GM19240 (cell line): ENCODE measurements around the gene ASPRV1.

ENCODE experiments used
- DNase-seq: peaks from one replicate; pipeline ENCODE4 v3.0.0; 2011; ENCODE audit warnings: low spot score; ENCODE audit not compliant: insufficient read length

ASPRV1 gene

DNA sequence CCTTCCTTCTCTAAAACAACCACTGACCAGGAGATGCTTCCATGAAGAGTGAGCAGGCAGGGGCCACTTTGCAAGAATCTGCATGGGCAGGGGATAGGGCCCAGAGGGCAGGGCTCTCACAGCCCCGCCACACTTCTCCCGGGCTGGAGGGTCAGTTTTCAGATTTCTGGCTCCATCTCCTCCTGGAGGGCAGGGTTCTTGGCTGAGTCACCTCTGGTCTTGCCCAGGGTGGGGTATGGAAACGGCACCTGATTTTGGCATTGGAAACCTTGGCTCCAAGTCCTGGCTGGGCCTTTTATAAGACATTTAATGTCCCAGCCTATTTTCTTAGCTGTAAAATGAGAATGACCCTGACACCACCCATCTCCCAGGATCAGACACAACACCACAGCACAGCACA is 27.6 kb upstream of the ASPRV1 start:
- no peak for DNase-seq

DNA sequence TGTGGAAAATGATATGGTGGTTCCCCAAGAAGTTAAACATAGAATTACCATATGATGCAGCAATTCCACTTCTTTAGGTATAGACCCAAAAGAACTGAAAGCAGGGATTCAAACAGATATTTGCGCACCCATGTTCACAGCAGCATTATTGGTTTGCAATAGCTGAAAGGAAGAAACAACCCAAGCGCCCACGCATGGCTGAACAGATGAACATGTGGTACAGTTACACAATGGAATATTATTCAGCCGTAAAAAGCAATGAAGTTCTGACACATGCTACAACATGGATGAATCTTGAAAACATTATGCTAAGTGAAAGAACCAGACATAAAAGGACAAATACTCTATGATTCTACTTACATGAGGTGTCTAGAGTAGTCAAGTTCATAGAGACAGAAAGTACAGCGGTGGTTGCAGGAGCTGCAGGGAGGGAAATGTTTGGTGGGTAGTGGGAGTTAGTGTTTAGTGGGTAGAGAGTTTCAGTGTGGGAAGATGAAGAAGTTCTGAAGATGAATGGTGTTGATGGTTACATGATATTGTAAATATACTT is 26.7 kb upstream of the ASPRV1 start:
- no peak for DNase-seq

DNA sequence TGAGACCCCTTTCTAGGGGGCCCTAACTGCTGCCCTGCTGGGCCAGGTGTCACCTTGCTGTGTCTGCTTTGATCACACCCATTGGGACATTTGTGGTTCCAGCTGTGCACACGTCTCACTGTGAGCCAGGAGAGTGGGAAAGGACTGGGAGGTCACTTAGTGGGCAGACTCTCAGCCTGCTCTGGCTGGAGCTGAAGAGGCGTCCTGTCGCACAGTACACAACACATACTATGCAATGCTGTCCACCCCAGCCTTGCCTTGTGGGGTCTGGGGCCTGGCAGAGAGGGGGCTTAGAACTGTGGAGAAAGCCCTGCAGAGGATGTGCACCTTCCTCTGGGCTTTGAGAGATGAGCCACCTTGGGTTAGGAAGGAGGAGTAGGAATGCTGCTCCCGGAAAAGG is 25.3 kb upstream of the ASPRV1 start:
- DNase-seq, result no peak

DNA sequence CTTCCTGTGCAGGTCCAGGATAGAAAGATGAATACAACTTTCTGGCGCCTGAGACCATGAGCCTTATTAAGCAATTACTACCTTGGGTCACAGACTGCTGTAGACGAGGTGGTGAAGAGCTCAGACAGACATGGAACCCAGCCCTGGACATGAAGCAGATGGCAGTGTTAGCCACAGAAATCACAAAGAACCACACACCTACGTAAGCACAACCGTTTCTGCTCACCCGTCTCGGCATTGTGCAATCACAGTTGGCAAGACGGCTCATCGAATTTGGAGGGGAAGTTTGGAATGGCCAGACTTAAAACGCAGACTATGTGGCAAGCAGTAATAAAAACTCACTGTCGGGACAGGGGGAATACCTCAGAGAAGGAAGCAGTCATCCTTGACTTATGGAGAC is 24.3 kb upstream of the ASPRV1 start:
- no peak for DNase-seq

DNA sequence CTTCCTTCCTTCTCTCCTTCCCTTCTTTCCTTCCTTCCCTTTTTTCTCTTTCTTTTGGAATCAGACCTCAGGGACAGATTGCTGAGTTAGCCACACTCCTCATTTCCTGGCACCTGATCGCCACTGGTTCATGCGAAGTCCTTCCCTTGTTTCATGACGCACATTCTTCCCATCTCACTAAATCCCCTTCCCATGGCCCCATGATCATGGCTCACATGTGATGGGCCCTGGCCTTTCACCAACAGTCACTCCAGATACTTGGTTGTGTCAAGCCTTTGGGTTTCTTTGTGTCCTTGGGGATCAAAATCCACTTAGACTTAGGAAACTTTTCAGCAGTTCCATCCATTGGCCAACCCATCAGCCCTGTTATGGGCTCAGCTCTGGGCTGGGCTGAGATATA is 23.8 kb upstream of the ASPRV1 start:
- DNase-seq, result no peak

DNA sequence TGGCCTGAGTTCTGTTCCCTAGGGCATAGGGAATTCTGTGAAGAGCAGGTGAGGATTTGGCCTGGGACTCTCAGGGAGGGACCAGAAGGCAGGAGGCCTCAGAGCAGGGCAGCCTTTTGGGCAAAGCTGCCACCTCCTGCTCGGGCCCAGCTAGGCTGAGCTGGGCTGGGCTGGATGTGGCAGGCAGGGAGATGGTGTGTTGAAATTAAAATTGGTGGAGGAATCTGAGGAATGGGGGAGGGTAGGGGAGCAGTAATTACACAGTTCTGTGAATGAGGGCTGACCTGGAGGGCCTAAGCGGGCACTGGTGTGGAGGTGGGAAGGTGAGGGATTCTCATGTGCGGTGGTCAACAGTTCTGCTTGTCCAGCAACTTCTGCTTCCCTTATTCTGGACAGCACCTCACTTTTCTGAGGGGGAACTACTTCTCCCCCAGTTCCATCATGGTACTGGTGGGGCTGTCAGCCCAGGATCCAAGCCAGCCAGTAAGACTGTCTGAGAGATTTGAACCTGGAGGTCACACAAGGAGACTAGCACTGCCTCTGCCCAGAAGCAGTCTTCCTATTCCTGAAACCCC is 22.0 kb upstream of the ASPRV1 start:
- DNase-seq, result no peak

DNA sequence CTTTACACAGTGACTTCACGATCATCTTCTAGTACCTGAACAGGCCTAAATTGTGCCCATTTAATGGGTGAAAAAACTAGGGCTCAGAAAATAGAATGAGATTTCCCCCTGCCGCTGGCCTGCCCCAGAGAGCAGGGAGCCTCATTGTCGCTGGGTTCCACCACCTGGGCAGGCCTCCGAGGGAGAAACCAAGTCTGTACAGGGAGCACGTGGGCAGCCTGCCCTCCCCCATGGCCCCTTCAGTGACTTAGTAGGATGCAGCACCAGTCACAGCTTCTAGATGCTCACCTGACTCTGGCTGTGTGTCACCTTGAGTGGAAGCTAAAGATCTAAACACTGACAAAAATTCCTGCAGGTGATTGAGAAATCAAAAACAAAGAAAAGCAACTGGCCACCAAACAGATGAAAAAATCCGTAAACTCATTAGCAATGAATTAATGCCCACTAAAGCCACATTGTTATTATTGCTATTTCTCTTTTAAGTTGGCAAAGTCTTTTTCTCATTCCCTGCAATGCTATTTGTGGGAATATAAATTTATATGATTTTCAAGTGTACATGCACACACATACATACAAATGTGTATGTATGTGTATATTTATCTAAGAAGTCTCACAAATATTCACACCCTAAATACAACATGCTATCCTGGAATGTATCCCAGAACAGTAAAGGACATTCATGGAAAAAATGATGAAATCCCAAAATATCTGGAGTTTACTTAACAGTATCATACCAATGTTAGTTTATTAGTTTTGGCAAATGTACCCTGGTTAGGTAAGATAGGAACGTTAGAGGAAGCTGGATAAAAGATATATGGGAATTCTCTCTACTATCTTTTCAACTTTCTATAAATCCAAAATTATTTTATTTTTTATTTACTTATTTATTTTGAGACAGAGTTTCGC is 18.7 kb upstream of the ASPRV1 start:
- DNase-seq, result no peak

DNA sequence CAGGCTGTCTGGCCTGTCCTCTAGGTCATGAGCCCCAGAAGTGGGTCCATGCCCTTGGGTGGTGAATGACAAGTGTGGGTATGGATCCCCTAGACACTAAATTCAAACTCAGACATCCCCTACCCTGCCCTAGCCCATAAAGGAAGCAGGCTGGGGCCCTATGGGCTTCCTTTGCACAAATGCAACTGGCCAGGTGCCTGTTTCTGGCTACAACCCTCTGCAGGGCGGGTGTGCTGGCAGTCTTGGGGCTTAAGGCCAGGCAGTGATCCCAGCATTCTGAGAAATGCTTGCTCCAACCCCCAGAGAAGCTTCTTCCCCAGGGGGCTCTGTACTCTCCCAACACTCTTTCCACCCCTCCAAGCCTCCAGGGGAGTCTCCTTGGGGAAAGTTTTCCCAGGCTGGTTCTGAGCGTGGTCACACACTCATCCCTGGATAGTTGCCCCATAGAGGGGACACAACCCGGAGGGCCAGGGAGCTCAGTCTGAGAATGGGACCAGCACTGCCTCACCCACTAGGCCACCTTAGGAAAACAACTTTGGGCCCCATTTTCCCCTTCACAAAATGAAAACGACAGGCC is 16.6 kb upstream of the ASPRV1 start:
- DNase-seq, result no peak

DNA sequence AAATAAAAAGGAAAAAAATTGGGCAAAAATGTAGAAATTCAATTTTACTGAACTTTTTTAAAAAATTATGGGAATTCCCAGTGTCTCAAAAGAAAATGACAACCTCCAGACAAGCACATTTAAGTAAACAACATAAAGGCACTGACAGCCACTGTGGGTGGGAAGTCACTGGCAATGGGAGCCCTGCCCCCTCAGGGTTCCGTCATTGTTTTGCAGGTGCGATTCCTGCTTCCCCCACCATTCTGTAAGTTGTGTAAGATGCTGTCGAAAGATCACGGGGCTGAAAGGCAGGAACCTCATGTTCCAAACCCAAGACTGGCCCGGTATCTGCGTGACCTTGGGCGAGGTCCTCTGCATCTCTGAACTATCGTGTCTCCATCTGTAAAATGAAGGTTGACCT is 15.8 kb upstream of the ASPRV1 start:
- no peak for DNase-seq

DNA sequence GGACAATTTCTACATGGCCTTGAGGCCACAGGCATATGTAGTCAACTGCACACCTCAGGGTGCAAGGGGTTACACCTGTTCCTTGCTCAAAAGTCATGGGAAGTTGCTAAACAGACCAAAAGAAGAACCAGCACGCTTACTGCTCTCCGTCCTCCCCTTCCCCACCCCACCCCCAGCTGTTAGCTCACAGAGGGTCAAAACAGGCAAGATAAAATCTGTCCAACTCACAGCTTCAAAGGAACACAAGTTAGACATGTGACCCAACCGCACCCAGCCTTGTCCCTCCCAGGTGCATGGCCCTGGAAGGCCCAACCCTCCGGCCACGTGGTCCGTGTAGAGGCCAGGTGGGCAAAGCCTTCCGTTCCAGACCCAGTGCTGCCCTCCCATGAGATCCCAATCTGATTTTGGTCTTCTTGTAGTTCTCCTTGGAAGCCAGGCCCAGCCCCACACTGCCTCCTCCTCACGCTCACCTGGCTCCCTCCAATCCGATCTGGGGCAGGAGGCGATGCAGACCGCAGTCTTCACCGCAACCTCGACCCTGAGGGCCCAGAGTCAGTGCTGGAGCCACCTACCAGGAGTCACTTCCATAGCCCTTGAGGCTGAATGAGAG is 14.5 kb upstream of the ASPRV1 start:
- no peak for DNase-seq

DNA sequence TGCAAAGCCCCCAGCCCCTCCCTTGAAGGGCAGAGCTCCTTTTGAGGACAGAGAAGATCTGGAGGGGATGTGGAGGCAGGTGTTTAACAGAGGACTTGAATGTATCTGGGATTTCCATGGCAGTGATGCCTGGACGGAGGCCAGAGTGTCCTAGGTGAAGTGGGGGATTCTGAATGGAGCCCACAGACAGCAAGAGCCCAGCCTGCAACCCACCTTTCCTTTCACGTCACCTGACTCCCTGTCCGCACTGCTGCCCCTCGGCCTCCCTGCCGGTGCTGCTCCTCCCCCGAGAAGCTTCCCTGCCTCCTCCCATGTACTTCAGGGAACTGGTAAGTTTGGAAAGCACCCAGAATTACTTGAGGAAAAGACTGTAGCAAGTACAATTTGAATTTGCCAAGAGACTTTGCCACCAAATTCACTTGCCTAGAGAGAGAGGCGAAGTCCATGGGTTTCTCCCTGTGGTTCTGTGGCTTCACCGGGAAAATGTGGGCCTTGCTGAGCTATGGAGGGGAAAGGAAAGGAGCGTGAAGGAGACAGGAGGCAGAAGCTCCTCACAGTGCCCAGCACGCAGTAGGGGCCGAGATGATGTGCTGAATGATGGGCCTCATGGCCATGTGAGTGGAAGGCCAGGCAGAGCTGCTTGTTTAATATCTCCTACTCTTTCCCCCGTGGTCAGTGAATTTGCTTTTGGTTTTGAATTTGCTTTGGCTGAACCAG is 13.9 kb upstream of the ASPRV1 start:
- no peak for DNase-seq

DNA sequence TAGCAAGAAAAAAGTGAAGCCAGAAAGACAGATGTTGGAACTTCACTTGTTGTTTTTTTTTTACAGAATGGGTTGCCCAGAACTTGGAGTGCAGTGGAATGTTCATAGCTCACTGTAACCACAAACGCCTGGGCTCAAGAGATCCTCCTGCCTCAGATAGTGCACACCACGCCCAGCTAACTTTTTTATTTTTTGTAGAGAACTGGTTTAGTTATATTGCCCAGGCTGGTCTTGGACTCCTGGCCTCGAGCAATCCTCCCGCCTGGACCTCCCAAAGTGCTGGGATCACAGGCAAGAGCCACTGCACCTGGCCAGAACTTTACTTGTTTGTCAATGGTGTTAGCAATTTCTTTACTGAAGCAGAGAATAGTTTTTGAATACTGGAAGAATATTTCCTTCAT is 11.9 kb upstream of the ASPRV1 start:
- DNase-seq, result no peak

DNA sequence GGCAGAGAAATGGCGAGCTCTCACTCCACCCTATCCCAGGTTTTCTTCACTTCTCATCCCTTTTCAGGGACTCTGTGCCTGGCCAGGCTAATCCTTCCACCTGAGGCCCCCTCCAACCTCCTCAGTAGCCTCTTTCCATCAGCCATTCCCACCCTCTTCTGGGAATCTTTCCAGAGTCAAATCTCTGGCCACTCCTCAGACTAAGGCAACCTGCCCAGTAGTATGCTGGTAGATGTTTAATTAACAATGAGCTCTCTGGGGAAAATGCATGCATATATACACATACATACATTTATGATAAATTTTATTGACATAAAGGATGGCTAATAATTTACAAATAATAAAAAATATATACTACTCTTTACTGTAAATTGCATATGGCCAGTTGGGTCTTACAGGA is 11.4 kb upstream of the ASPRV1 start:
- DNase-seq, result no peak

DNA sequence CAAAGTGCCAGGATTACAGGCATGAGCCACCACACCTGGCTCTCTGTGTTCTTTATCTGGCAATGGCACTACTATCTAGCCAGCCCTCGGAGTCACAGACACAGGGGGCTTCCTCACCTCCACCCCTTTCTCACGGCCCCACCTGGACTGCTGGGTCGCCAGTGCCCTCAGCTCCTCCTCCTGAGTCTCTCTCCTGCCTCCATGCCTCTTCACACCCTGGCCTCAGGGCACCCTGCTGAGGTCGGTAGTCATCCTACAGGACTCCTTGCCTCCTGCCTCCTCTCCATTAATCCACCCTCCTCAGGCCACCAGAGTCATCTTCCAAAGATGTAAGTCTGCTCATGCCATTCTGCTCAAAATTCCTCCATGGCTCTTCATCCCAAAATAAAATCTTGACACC is 8.6 kb upstream of the ASPRV1 start:
- no peak for DNase-seq

DNA sequence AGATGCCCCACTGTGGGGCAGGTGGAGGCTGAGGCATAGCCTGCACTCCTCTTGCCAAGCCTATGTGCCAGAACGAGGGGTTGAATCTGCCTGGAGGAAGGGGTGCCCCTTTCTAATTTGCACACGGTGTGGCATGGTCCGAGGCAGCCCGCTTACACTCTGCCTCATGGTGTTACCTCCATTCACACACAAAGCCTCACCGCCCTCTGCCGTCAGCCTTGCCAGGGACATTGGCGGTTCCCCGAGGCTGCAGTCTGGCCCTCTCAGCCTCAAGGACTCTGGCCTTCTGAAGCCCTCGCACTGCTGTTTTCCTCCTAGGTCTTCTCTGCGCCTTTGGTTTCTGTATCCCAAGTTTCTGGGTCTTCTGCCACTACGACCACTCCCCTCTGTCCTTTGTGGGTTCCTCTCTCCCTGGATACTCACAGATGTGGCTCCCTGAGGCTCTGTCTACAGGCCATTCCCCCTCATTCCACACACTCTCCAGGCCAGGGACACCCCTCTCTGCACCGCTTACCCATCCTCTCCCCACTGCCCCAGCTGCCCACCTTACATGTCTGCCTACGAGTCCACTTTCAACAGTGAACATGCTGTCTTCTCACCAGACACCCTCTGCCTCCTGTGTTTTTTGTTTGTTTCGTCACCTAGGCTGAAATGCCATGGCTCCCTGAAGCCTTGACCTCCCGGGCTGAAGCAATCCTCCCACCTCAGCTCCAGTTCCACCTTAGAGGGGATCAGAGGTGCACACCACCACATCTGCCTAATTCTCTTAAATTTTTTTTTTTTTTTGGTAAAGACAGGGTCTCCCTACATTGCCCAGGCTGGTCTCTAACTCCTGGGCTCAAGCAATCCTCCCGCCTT is 7.9 kb upstream of the ASPRV1 start:
- no peak for DNase-seq

DNA sequence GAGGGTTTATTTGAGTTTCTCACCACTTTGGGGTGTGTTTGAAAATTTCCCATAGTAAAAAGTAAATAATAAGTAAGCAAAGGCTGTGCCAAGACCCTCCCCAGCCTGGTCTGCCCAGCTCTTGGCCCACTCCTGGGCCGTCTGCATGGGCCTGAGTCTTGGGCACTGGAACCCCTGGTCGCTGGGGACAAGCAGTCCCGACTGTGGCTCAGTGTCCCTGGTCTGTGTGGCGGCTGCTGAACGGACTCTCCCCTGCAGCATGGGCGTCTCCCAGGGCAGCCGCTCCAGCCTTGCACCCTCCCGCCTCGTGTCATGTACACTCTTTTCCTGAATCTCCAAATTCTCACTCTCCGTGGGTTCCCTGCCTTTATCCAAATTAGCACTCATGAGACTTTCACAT is 7.2 kb upstream of the ASPRV1 start:
- DNase-seq, result no peak

DNA sequence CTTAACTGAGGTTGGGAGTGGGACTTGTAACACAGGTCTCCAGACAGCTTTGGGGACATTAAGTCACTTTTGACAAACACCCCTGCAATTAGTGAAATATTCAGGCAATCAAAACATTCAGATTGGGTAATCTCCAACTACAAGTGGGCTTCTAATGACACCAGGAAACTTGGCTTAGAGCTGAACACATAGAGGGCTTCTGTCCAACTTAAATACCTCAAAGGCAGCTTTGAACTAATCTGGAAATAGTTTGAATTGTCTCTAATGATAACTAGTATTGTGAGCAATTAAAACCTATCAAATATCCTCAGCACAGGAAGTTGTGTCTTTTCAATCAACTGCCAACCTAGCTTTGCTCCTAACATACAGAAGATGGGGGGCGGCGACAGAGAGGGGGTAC is 5.1 kb upstream of the ASPRV1 start:
- no peak for DNase-seq

DNA sequence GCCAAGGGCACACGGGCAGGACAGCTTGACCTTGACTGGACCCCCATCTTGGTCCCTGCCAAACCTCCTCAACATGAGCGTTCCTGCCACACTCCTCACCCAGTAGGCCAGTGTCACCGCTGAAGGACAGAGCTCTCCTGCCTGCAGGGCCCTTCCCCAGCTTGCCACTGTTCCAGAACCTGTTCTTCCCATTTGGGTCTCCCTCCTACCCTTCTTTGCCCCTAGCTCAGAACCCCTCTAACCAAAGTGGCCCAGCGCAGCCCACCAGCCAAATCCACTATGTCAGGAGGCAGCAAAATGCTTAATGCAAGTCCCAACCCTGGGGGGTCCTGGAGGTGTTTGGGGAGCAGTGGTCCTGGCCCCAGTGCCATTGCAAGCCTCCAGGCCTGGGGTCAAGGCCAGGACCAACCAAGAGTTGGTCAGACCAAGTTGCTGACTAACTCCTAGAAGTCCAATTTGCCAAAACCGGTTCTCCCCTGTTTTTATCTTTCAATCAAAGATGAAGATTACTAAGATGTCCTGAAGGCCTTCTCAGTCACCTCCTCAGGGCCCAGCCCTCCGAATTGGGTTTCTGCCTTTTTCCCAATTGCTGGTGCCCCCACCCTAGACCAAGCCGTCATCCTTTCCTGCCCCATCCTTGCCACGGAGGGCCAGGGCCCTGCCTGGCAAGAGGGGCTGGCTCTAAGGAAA is 4.5 kb upstream of the ASPRV1 start:
- no peak for DNase-seq

DNA sequence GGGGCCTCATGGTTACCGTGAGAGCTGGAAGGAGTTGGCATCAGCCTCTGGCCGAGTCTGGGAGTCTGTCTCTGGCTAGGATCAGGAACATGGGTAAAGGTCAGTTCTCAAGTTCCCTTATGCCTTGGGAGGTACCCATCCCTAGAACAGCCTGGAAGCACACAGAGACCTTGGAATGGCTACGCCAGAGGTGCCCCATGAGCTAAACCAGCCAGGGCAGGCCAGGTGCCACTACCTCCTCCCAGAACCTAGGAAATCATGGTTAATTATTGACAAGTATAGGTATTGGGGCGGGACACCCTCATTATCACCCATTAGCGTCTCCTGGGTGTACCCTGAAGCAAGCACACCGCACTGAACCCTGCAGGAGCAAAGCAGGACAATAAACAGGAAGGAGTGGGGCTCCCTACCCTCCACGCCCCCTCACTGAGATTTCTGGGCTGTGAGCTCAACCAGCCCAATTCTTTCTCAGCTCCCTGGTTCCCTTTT is 3.0 kb upstream of the ASPRV1 start:
- DNase-seq, result no peak
